Activated T-cell treated with anti-CD3 and anti-CD28 coated beads, Interleukin-2, amount 50 U/mL, for 4 hours (primary cell): Measurements from ENCODE around the gene LINC01488. TPM values are rescaled to one million over a fixed set of nuclear protein-coding genes. Genes with fewer than 3 reads are reported as not detected.

ENCODE experiments used
- ATAC-seq, 2 donors: fragments of 200-7000 bp; cut with Tn5 transposase; one replicate each; pipeline ENCODE4 v1.10.0; 2021
- DNase-seq: peaks from one replicate; pipeline ENCODE4 v3.0.0-alpha.2; 2020
- H3K27me3 Mint-ChIP-seq: one replicate; pipeline ENCODE4 v1.8.0; 2021; ENCODE audit warnings: low read depth, mixed read lengths
- H3K36me3 Mint-ChIP-seq: one replicate; pipeline ENCODE4 v1.8.0; 2022; ENCODE audit warnings: mixed read lengths; ENCODE audit not compliant: insufficient read depth
- H3K4me1 Mint-ChIP-seq: one replicate; pipeline ENCODE4 v1.8.0; 2021; ENCODE audit warnings: low read depth, mixed read lengths
- H3K4me3 Mint-ChIP-seq: one replicate; pipeline ENCODE4 v1.8.0; 2021; ENCODE audit warnings: mild to moderate bottlenecking, moderate library complexity, mixed read lengths
- H3K9me3 Mint-ChIP-seq: one replicate; pipeline ENCODE4 v1.8.0; 2021; ENCODE audit warnings: mixed read lengths
- total RNA-seq, 3 donors: library from RNA; stranded (reverse); gene quantifications; one replicate each; pipeline ENCODE4 v1.2.1, GENCODE V29; 2021

LINC01488 gene
- total RNA-seq, 3 donors from 2014 or later: not detected

GRCh38 chr11:69509846-69510390 lies 28.5 kb downstream of the LINC01488 start:
- Mint-ChIP-seq H3K4me1 (peaks cover 5% of the 10 kb centered on the region), H3K27me3 (peaks cover 3% of the 10 kb centered on the region), H3K36me3 (no peaks in the 10 kb centered on the region), H3K4me3 (no peak overlapping the region), H3K9me3 (no peaks in the 10 kb centered on the region)
- ATAC-seq (no peak), DNase-seq (no peak)

GRCh38 chr11:69510471-69511357 lies 29.3 kb downstream of the LINC01488 start:
- ATAC-seq: no peak
- peaks cover 3% of the 10 kb centered on the region for H3K9me3 Mint-ChIP-seq
- DNase-seq: no peak
- H3K27me3 Mint-ChIP-seq: no peaks in the 10 kb centered on the region
- no peak overlapping the region for H3K4me3 Mint-ChIP-seq
- H3K4me1 Mint-ChIP-seq: peaks cover 5% of the 10 kb centered on the region
- no peaks in the 10 kb centered on the region for H3K36me3 Mint-ChIP-seq

GRCh38 chr11:69511358-69512055 lies 30.0 kb downstream of the LINC01488 start:
- Mint-ChIP-seq H3K36me3 (no peaks in the 10 kb centered on the region), H3K9me3 (peaks cover 6% of the 10 kb centered on the region), H3K4me1 (peaks cover 5% of the 10 kb centered on the region), H3K27me3 (no peaks in the 10 kb centered on the region), H3K4me3 (no peak overlapping the region)
- ATAC-seq (no peak), DNase-seq (no peak)

- Mint-ChIP-seq H3K4me3 (no peak overlapping the region), H3K27me3 (peaks cover 4% of the 10 kb centered on the region), H3K9me3 (peaks cover 6% of the 10 kb centered on the region), H3K36me3 (no peaks in the 10 kb centered on the region), H3K4me1 (peaks cover 5% of the 10 kb centered on the region)
- ATAC-seq (no peak), DNase-seq (no peak)
These were observed 30.7 kb downstream of the LINC01488 start for GRCh38 chr11:69512136-69512535.

GRCh38 chr11:69512790-69513189 lies 31.3 kb downstream of the LINC01488 start:
- H3K9me3 Mint-ChIP-seq: peaks cover 6% of the 10 kb centered on the region
- DNase-seq: no peak
- ATAC-seq: no peak
- H3K27me3 Mint-ChIP-seq: peaks cover 5% of the 10 kb centered on the region
- H3K4me3 Mint-ChIP-seq: no peak overlapping the region
- no peaks in the 10 kb centered on the region for H3K36me3 Mint-ChIP-seq
- peaks cover 5% of the 10 kb centered on the region for H3K4me1 Mint-ChIP-seq

GRCh38 chr11:69513196-69513595 lies 31.7 kb downstream of the LINC01488 start:
- no peak for ATAC-seq
- peaks cover 6% of the 10 kb centered on the region for H3K9me3 Mint-ChIP-seq
- H3K27me3 Mint-ChIP-seq: peaks cover 7% of the 10 kb centered on the region
- H3K4me3 Mint-ChIP-seq: no peak overlapping the region
- DNase-seq: no peak
- H3K36me3 Mint-ChIP-seq: no peaks in the 10 kb centered on the region
- H3K4me1 Mint-ChIP-seq: peaks cover 5% of the 10 kb centered on the region

GRCh38 chr11:69513663-69514224 lies 32.3 kb downstream of the LINC01488 start:
- Mint-ChIP-seq H3K9me3 (peaks cover 12% of the 10 kb centered on the region), H3K27me3 (peaks cover 11% of the 10 kb centered on the region), H3K4me3 (no peak overlapping the region), H3K36me3 (no peaks in the 10 kb centered on the region), H3K4me1 (peaks cover 5% of the 10 kb centered on the region)
- ATAC-seq (no peak), DNase-seq (no peak)

GRCh38 chr11:69514771-69515170 lies 33.3 kb downstream of the LINC01488 start:
- Mint-ChIP-seq H3K4me3 (no peak overlapping the region), H3K9me3 (peaks cover 12% of the 10 kb centered on the region), H3K27me3 (peaks cover 17% of the 10 kb centered on the region), H3K36me3 (no peaks in the 10 kb centered on the region), H3K4me1 (no peaks in the 10 kb centered on the region)
- DNase-seq (no peak), ATAC-seq (no peak)

GRCh38 chr11:69515271-69516245 lies 34.1 kb downstream of the LINC01488 start:
- H3K9me3 Mint-ChIP-seq: peaks cover 12% of the 10 kb centered on the region
- H3K4me1 Mint-ChIP-seq: no peaks in the 10 kb centered on the region
- no peak for ATAC-seq
- DNase-seq: no peak
- H3K27me3 Mint-ChIP-seq: peaks cover 17% of the 10 kb centered on the region
- H3K4me3 Mint-ChIP-seq: no peak overlapping the region
- no peaks in the 10 kb centered on the region for H3K36me3 Mint-ChIP-seq

- no peak for ATAC-seq
- no peak overlapping the region for H3K4me3 Mint-ChIP-seq
- no peaks in the 10 kb centered on the region for H3K4me1 Mint-ChIP-seq
- no peak for DNase-seq
- peaks cover 12% of the 10 kb centered on the region for H3K9me3 Mint-ChIP-seq
- H3K27me3 Mint-ChIP-seq: peaks cover 17% of the 10 kb centered on the region
- H3K36me3 Mint-ChIP-seq: no peaks in the 10 kb centered on the region
These were observed 35.1 kb downstream of the LINC01488 start for GRCh38 chr11:69516526-69516925.

- no peak for DNase-seq
- peaks cover 12% of the 10 kb centered on the region for H3K9me3 Mint-ChIP-seq
- no peak for ATAC-seq
These were observed 36.9 kb downstream of the LINC01488 start for GRCh38 chr11:69518081-69518950.

GRCh38 chr11:69520186-69520916 lies 38.9 kb downstream of the LINC01488 start:
- Mint-ChIP-seq H3K36me3 (no peaks in the 10 kb centered on the region), H3K4me1 (no peaks in the 10 kb centered on the region), H3K4me3 (no peak overlapping the region), H3K27me3 (peaks cover 17% of the 10 kb centered on the region), H3K9me3 (peaks cover 12% of the 10 kb centered on the region)
- ATAC-seq: no peak
- no peak for DNase-seq

More at GRCh38 chr11:69518081-69518950, 36.9 kb downstream of the LINC01488 start:
- Mint-ChIP-seq H3K4me1 (no peaks in the 10 kb centered on the region), H3K27me3 (peaks cover 17% of the 10 kb centered on the region), H3K4me3 (no peak overlapping the region), H3K36me3 (no peaks in the 10 kb centered on the region)
